Measurements from ENCODE around the gene SFTPA1.

DNA sequence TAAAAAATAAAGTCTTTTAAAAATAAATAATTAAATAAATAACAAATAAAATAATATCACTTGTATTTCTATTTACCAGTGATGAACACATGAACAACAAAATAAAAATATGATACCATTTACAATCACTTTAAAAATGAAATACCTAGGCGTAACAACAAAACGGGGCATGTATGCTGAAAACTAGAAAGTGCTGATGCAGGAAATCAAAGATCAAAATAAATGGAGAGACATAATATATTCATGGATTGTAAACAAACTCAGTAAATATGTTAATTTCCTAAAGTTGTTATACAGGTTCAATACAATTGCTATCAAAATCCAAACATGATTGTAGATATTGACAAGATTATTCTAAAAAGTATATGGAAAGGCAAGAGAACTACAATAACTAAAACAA lies 31.4 kb upstream of the SFTPA1 start:
- TF ChIP-seq TAF1 (IDR thresholded peaks at IDR 0.05; ENCODE audit: low read depth) (no peak), TCF12 (IDR thresholded peaks at IDR 0.05; ENCODE audit: low read depth) (no peak), USF1 (IDR thresholded peaks at IDR 0.05) (no peak), CREB1 (IDR thresholded peaks at IDR 0.05; ENCODE audit: low read depth) (no peak), ZBTB7A (IDR thresholded peaks at IDR 0.05; ENCODE audit: low read depth) (no peak), CEBPB (IDR thresholded peaks at IDR 0.05) (no peak), NFIC (IDR thresholded peaks at IDR 0.05) (no peak), FOXM1 (IDR thresholded peaks at IDR 0.05; ENCODE audit: borderline replicate concordance, low read depth) (no peak), YY1 (IDR thresholded peaks at IDR 0.05; ENCODE audit: low read depth) (no peak)
- TF ChIP-seq, protein P1, sequence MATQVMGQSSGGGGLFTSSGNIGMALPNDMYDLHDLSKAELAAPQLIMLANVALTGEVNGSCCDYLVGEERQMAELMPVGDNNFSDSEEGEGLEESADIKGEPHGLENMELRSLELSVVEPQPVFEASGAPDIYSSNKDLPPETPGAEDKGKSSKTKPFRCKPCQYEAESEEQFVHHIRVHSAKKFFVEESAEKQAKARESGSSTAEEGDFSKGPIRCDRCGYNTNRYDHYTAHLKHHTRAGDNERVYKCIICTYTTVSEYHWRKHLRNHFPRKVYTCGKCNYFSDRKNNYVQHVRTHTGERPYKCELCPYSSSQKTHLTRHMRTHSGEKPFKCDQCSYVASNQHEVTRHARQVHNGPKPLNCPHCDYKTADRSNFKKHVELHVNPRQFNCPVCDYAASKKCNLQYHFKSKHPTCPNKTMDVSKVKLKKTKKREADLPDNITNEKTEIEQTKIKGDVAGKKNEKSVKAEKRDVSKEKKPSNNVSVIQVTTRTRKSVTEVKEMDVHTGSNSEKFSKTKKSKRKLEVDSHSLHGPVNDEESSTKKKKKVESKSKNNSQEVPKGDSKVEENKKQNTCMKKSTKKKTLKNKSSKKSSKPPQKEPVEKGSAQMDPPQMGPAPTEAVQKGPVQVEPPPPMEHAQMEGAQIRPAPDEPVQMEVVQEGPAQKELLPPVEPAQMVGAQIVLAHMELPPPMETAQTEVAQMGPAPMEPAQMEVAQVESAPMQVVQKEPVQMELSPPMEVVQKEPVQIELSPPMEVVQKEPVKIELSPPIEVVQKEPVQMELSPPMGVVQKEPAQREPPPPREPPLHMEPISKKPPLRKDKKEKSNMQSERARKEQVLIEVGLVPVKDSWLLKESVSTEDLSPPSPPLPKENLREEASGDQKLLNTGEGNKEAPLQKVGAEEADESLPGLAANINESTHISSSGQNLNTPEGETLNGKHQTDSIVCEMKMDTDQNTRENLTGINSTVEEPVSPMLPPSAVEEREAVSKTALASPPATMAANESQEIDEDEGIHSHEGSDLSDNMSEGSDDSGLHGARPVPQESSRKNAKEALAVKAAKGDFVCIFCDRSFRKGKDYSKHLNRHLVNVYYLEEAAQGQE (IDR thresholded peaks at IDR 0.05; ENCODE audit: low read depth) = no peak
- TF ChIP-seq, protein P2, sequence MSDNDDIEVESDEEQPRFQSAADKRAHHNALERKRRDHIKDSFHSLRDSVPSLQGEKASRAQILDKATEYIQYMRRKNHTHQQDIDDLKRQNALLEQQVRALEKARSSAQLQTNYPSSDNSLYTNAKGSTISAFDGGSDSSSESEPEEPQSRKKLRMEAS (IDR thresholded peaks at IDR 0.05) = no peak
